ENCODE data around the gene DISP3.

DNA sequence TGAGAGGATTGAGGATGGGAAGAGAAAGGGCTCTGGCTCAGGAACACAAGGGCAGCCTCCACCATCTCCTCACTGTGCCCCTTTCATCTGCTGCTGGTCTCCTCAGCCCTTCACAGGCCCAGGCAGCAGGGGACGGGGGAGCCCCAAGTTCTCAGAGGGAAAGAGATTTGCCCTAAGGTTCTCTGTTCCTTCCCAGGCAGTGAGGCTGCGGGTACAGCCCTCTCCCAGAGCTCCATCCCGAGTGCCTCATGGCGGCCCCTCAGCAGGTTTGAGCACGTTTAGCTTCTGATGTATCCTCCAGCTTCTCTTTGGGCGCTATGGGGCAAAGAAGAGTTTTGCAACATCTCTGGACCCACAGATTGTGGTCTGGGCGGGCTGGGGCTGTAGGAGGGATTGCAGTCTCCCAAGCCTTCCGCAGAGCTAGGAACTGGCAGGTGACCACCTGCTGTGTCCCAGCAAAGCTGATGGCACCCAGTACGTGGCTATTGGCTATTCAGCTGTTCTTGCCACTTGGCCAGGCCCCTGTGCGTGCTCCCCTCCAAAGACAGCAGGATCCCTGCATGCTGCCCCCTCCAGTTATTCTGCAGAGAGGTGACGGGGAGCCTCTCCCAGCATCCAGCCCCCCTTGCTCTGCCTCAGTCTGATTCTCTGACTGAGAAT, 10.1 kb downstream of the DISP3 start:
- TF ChIP-seq POLR2A (IDR thresholded peaks at IDR 0.05) (no peak), POLR2AphosphoS5 (IDR thresholded peaks at IDR 0.05) (no peak), EP300 (IDR thresholded peaks at IDR 0.05) (no peak)
- TF ChIP-seq, protein P1, sequence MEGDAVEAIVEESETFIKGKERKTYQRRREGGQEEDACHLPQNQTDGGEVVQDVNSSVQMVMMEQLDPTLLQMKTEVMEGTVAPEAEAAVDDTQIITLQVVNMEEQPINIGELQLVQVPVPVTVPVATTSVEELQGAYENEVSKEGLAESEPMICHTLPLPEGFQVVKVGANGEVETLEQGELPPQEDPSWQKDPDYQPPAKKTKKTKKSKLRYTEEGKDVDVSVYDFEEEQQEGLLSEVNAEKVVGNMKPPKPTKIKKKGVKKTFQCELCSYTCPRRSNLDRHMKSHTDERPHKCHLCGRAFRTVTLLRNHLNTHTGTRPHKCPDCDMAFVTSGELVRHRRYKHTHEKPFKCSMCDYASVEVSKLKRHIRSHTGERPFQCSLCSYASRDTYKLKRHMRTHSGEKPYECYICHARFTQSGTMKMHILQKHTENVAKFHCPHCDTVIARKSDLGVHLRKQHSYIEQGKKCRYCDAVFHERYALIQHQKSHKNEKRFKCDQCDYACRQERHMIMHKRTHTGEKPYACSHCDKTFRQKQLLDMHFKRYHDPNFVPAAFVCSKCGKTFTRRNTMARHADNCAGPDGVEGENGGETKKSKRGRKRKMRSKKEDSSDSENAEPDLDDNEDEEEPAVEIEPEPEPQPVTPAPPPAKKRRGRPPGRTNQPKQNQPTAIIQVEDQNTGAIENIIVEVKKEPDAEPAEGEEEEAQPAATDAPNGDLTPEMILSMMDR (IDR thresholded peaks at IDR 0.05) = no peak
